ACC112 (cell line): ENCODE measurements around the gene LST1.

Experiments used
- H2AFZ ChIP-seq: fragments of 200-600 bp; sonication (generic); one replicate; pipeline ENCODE4 v1.6.0; 2017; ENCODE audit warnings: antibody characterized with exemption, low read length; ENCODE audit not compliant: unreplicated experiment
- H3K27ac ChIP-seq: fragments of 200-600 bp; sonication (generic); 2 replicates; pipeline ENCODE4 v1.5.1; 2014; ENCODE audit warnings: low read depth, mild to moderate bottlenecking, antibody characterized with exemption, low read length, moderate library complexity
- H3K27me3 ChIP-seq: fragments of 200-600 bp; sonication (generic); 2 replicates; pipeline ENCODE4 v1.6.1; 2014; ENCODE audit warnings: mild to moderate bottlenecking, antibody characterized with exemption, low read length, moderate library complexity, mixed read lengths; ENCODE audit not compliant: insufficient read depth
- H3K36me3 ChIP-seq: fragments of 200-600 bp; sonication (generic); 2 replicates; pipeline ENCODE4 v1.6.1; 2016; ENCODE audit warnings: mild to moderate bottlenecking, antibody characterized with exemption, low read length, moderate library complexity, mixed read lengths; ENCODE audit not compliant: insufficient read depth
- H3K4me1 ChIP-seq: fragments of 200-600 bp; sonication (generic); one replicate; pipeline ENCODE4 v1.6.1; 2016; ENCODE audit warnings: low read length, mixed read lengths; ENCODE audit not compliant: insufficient read depth, unreplicated experiment, control insufficient read depth
- H3K4me3 ChIP-seq: fragments of 200-600 bp; sonication (generic); 2 replicates; pipeline ENCODE4 v1.5.1; 2014; ENCODE audit warnings: mild to moderate bottlenecking, low read depth, low read length
- H3K79me2 ChIP-seq: fragments of 200-600 bp; sonication (generic); one replicate; pipeline ENCODE4 v1.6.0; 2016; ENCODE audit warnings: low read length; ENCODE audit not compliant: control insufficient read depth, unreplicated experiment, insufficient read depth

Gene LST1

GRCh38 chr6:31586008-31586407 lies at the start of gene LST1:
TSS of gene LST1 (plus strand) at chr6:31586277. CDS start at chr6:31587300, 1,023 bp downstream.
- H3K27me3 ChIP-seq, result no peaks in the 10 kb centered on the region
- peaks cover 5% of the 10 kb centered on the region for H3K4me1 ChIP-seq
- no peak within 1 kb of the TSS for H2AFZ ChIP-seq
- no peak within 1 kb of the TSS for H3K4me3 ChIP-seq
- H3K79me2 ChIP-seq, result peaks cover 4% of the 10 kb centered on the region
- H3K27ac ChIP-seq, result no peak within 1 kb of the TSS
- no peaks in the 10 kb centered on the region for H3K36me3 ChIP-seq

DNA sequence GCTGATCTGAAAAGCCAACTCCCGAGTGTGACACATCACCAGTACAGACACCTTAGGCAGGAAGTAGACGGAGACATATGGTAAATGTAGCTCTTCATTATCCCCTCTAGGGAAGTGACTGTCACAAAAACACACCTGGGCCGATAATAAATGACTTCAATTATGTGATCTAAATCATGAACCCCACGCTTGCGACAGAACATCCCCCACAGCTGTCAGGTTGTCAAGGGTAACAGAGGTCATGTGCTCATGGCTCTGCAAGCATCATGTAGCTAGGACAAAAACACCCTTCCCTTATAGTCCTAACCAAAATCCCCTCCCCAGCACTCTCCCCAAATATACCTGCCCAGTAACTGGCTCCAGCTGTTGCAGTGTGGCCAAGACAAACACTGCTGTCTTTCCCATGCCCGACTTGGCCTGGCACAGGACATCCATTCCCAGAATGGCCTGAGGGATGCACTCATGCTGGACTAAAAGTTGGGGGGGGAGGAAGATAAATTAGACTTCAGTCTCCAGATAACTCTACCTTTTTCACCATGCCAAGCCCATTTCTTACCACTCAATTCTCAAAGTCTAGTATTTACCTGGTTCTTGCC lies 47.2 kb upstream of the LST1 start:
- no peaks in the 10 kb centered on the region for H3K27me3 ChIP-seq
- H3K27ac ChIP-seq, result no peak overlapping the region
- H3K4me3 ChIP-seq, result peak overlapping the region; percentile 82
- peaks cover 26% of the 10 kb centered on the region for H3K4me1 ChIP-seq
- H3K36me3 ChIP-seq, result peaks cover 51% of the 10 kb centered on the region
- no peak overlapping the region for H2AFZ ChIP-seq
- H3K79me2 ChIP-seq, result peaks cover 75% of the 10 kb centered on the region

- peaks cover 66% of the 10 kb centered on the region for H3K79me2 ChIP-seq
- H3K36me3 ChIP-seq, result peaks cover 37% of the 10 kb centered on the region
- peak overlapping the region; percentile 97 for H3K27ac ChIP-seq
These were observed 45.4 kb upstream of the LST1 start for GRCh38 chr6:31540640-31541039.

DNA sequence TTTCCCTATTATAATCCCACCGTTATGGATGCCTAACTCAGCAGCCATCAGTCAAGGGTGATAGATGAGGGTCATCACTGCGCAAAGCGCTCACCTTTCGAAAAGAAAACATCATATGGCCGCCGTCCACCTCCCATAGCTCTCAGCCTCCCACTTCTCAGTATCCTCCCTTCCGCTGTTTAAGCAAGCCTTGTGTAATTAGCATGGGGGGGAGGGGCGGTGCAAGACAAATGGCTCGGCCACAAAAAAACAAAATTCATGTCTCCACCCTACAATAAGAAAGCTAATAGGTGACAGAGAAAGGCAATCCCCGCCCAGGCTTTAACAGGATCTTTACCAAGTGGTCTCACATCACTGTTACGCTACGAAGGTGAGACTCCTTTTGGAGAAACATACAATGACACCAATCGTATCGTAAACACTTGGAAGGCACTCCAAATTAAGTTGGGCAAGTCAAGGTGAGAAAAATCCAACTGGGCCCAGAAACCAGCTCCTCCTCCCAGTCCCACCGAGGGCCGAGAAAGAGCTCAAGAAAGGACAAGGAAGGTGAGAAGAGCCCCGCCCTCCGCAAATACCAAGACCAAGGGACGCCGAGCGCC lies 44.9 kb upstream of the LST1 start:
- Histone ChIP-seq H2AFZ (no peak overlapping the region), H3K27me3 (no peaks in the 10 kb centered on the region), H3K4me1 (peaks cover 31% of the 10 kb centered on the region), H3K4me3 (peak overlapping the region; percentile 82), H3K36me3 (peaks cover 32% of the 10 kb centered on the region), H3K79me2 (peaks cover 61% of the 10 kb centered on the region), H3K27ac (peak overlapping the region; percentile 97)

More at GRCh38 chr6:31540640-31541039, 45.4 kb upstream of the LST1 start:
- H3K4me1 ChIP-seq, result peaks cover 27% of the 10 kb centered on the region
- H3K4me3 ChIP-seq, result peak overlapping the region; percentile 82
- no peak overlapping the region for H2AFZ ChIP-seq
- H3K27me3 ChIP-seq, result no peaks in the 10 kb centered on the region

- H3K27me3 ChIP-seq, result no peaks in the 10 kb centered on the region
These were observed 44.2 kb upstream of the LST1 start, which contains the start of gene DDX39B for GRCh38 chr6:31541658-31542521. TSS of gene DDX39B (minus strand) at chr6:31542003. CDS start at chr6:31540532, 1,471 bp downstream.

DNA sequence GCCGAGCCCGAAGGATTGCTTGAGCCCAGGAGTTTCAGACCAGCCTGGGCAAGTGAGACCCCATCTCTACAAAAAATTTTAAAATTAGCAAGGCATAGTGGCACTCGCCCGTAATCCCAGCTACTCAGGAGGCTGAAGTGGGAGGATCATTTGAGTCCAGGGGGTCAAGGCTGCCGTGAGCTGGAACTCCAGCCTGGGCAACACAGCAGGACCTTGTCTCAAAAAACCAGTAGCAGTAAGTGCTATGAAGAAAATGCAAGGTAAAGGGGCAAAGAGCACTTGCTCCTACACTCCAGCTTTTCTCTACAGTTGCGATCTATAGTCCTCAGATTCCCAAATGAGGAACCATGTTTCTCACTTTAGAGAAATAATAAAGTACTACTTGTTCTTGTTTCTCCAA lies 42.4 kb upstream of the LST1 start:
- Histone ChIP-seq H2AFZ (no peak overlapping the region), H3K36me3 (peaks cover 19% of the 10 kb centered on the region), H3K4me3 (no peak overlapping the region), H3K4me1 (peaks cover 38% of the 10 kb centered on the region), H3K27ac (no peak overlapping the region), H3K79me2 (peaks cover 52% of the 10 kb centered on the region), H3K27me3 (no peaks in the 10 kb centered on the region)

More at GRCh38 chr6:31541658-31542521, 44.2 kb upstream of the LST1 start, which contains the start of gene DDX39B:
- peak within 1 kb of the TSS; percentile 82 for H3K4me3 ChIP-seq
- peak within 1 kb of the TSS; percentile 97 for H3K27ac ChIP-seq
- peaks cover 25% of the 10 kb centered on the region for H3K36me3 ChIP-seq
- peaks cover 31% of the 10 kb centered on the region for H3K4me1 ChIP-seq
- no peak within 1 kb of the TSS for H2AFZ ChIP-seq
- H3K79me2 ChIP-seq, result peaks cover 54% of the 10 kb centered on the region

DNA sequence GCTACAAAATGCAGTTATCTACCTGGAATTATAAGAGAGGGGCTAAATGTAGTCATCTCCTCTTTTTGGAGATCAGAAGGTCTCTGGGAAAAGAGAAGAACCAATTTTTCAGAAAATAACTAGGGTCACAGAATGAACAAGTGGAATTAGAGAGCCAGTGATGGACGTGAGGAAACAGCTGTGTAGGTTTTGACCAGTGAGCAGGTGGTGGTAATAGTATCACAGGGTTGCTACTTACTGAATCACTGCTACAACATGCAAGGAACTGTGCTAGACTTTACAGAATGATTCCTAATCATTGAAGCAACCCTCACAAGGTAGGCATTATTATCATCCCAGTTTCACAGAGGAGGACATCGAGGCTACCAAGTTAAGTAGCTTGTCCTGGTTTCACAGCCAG lies 41.4 kb upstream of the LST1 start:
- Histone ChIP-seq H3K4me1 (peaks cover 30% of the 10 kb centered on the region), H3K4me3 (no peak overlapping the region), H3K27ac (no peak overlapping the region), H2AFZ (no peak overlapping the region), H3K36me3 (peaks cover 10% of the 10 kb centered on the region), H3K27me3 (no peaks in the 10 kb centered on the region), H3K79me2 (peaks cover 45% of the 10 kb centered on the region)

DNA sequence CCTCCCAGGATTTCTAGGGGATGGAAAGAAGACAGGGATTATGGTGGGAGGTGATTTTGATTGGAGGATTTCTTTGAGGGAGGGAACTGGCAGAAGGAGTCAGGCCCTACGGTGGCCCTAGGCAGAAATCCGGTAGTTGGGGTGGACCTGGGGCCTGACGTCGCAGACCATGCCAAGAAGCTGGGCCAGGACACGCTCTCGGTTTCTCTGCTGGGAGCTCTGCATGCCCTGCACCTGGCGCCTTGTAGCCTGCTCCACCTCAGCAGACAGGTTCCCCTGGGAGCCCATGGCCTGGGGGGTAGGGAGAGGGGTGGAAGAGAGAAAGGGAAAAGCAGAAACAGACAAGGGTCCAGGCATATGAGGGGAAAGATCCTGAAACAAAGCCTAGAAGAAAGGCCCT lies 40.8 kb upstream of the LST1 start:
- H3K4me1 ChIP-seq, result peaks cover 24% of the 10 kb centered on the region
- peak overlapping the region; percentile 76; the same call in 1 of the 2 replicates for H3K4me3 ChIP-seq
- no peak overlapping the region for H3K27ac ChIP-seq
- H3K79me2 ChIP-seq, result peaks cover 39% of the 10 kb centered on the region
- no peaks in the 10 kb centered on the region for H3K27me3 ChIP-seq
- no peak overlapping the region for H2AFZ ChIP-seq
- H3K36me3 ChIP-seq, result peaks cover 4% of the 10 kb centered on the region

DNA sequence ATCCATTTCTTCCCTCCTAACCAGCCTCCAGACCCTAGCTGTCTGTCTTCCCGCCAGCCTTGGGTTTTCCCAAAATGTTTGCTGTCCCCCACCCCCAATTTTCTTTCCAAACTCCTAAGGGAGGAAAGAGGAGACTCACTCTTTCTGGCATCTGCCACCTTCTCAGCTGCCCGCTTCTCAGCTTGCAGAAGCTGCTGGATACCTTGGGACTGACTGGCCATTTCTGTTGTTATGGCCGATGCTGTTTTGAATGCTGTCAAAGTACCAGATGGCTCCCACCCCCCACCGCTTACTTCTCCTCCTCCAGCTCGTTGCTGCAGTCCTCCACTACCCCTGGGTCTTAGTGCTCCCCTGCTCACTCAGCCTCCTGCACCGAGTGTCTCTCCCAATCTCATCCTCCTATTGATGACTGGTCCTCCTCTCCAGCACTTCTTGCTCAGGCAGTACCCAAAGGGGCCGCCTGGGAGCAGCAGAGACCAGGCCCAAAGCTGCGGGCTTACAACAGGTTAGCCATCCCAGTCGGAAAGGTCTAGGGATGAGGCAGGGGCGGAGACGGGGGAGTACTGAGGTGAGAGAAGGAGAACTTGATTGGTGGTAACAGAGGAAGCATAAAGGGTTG lies 39.6 kb upstream of the LST1 start, which contains the start of gene ATP6V1G2:
Gene ATP6V1G2 (minus strand): TSS at position 270 of the 619 bp plus-strand sequence. CDS start 49 bp downstream, at position 221.
- H3K36me3 ChIP-seq, result no peaks in the 10 kb centered on the region
- peak within 1 kb of the TSS; percentile 65; the same call in 1 of the 2 replicates for H3K27ac ChIP-seq
- peak within 1 kb of the TSS; percentile 88 for H2AFZ ChIP-seq
- H3K4me3 ChIP-seq, result peak within 1 kb of the TSS; percentile 76
- H3K27me3 ChIP-seq, result no peaks in the 10 kb centered on the region
- peaks cover 24% of the 10 kb centered on the region for H3K4me1 ChIP-seq
- peaks cover 27% of the 10 kb centered on the region for H3K79me2 ChIP-seq
